Measurements from ENCODE around the gene MIDN. TPM values are rescaled to one million over a fixed set of nuclear protein-coding genes. Genes with fewer than 3 reads are reported as not detected.

The MIDN gene
- total RNA-seq, 1 donor from 2014 or later = 170 TPM

DNA sequence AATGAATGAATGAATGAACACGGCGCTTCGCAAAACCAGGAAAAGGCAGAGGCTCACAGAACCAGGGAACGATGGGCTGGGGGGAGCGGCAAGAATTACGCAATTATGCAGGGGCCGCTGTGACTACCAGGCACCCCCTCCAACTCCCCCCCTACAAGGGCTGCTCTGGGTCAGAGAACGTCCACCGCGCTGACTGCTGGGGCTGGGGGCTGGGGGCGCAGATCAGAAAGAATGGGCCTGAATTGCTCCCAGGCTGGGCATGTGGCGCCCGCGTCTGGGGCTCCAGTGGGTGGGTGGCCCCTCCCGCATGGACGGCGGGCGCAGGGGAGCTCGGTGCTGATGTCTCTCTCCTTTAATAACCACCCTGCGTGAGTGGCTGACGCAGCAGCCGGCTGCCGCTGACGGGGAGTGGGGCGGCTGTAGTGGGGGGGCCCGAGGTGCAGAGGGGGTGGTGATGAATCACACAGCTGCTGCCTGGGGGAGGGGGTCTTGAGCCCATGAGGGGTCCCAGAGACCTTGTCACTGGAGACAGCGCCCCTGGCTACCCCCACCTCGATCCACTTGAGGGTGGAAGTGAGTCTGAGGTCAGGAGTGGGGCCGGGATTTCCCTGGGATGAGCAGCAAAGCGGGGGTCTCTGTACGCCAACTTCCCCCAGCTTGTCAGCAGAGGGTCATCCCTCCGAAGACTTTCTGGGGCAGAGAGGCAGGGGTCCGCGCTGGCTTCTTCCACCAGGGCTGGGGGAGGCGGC is 19.3 kb downstream of the MIDN start:
- no peak for DNase-seq (ENCODE audit: extremely low spot score in 2 of 2)
- intact Hi-C loops (cut with DNase I) = loop anchor here (1.0 kb wide), 1 partner anchor 19 kb away; the partner anchor contains the start of gene MIDN
- Histone ChIP-seq H3K4me1 (peaks cover 78% of the 10 kb centered on the region), H3K4me3 (peak overlapping the region; percentile 54 to 69), H3K36me3 (peaks cover 0 to 24% of the 10 kb centered on the region in 2 donors), H3K9me3 (no peaks in the 10 kb centered on the region), H3K27me3 (no peaks in the 10 kb centered on the region), H3K27ac (peak overlapping the region; percentile 99)
- TF ChIP-seq POLR2AphosphoS5 (IDR thresholded peaks at IDR 0.05; ENCODE audit: insufficient read depth in 1 of 2, low read depth in 1 of 2) (no peak), POLR2A (IDR thresholded peaks at IDR 0.05) (no peak), CTCF (IDR thresholded peaks at IDR 0.05) (no peak)

DNA sequence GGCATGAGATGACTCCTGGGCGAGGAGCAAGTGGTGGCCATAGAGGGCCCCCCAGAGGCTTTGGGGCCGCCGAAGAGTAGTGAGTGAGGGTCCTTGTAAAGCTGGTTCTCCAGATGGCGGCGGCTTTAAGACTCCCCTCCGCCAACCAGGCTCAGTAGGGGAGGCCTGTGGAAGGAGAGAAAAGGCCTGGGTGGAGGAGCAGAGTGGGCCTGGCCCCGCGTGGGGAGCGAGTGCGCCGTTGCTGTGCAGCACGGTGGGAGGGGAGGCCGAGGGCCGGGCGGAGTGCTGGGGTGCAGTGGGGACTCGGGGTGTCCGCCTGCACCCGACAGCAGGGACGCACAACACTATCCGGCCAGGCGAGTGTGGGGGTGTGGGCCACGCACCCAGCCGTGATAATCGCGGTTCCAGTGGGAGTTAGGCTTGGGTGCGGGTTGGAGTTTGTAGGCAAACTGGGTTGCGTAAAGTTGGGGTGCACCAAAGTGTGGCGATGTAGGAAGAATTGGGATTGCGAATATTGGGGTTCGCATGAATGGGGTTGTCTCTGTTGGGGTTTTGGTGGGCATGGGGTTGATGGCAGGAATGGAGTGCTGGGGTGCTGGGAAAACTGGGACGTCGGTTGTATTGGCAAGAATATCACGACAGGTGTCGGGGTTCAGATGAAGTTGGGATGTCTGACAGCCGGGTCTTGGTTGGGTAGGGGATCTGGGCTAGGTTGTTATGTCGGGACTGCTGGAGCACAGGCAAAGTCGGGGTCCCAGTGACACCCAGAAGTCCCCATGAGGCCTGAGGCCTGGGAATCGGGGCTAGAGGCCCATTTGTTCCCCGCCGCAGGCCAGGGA is 20.1 kb downstream of the MIDN start:
- Histone ChIP-seq H3K27me3 (no peaks in the 10 kb centered on the region), H3K27ac (peak overlapping the region; percentile 99), H3K4me3 (peak overlapping the region; percentile 7 to 63), H3K9me3 (no peaks in the 10 kb centered on the region), H3K36me3 (peaks cover 0 to 32% of the 10 kb centered on the region in 2 donors), H3K4me1 (peaks cover 78% of the 10 kb centered on the region)
- intact Hi-C loops (cut with DNase I) = no loop called here
- DNase-seq (ENCODE audit: extremely low spot score in 2 of 2) = peak in 1 of 2 donors; percentile 92
- TF ChIP-seq POLR2AphosphoS5 (IDR thresholded peaks at IDR 0.05; ENCODE audit: insufficient read depth in 1 of 2, low read depth in 1 of 2) = no peak
- TF ChIP-seq POLR2A (IDR thresholded peaks at IDR 0.05) = no peak
- TF ChIP-seq CTCF (IDR thresholded peaks at IDR 0.05) = peak in 1 of 3 experiments; percentile 7

GRCh38 chr19:1269065-1269477 is 20.7 kb downstream of the MIDN start, which contains the start of gene CIRBP:
CIRBP (plus strand) TSS chr19:1269332; CDS start chr19:1270934, 1,602 bp downstream.
- Histone ChIP-seq H3K27me3 (no peaks in the 10 kb centered on the region), H3K4me1 (peaks cover 84% of the 10 kb centered on the region), H3K9me3 (no peaks in the 10 kb centered on the region), H3K36me3 (peaks cover 0 to 38% of the 10 kb centered on the region in 2 donors), H3K27ac (peak within 1 kb of the TSS; percentile 99), H3K4me3 (peak within 1 kb of the TSS; percentile 63 to 94)
- TF ChIP-seq CTCF (IDR thresholded peaks at IDR 0.05) (no peak), POLR2AphosphoS5 (IDR thresholded peaks at IDR 0.05; ENCODE audit: insufficient read depth in 1 of 2, low read depth in 1 of 2) (peak; percentile 78 to 98), POLR2A (IDR thresholded peaks at IDR 0.05) (peak; percentile 45 to 99)
- intact Hi-C loops (cut with DNase I) = no loop called here
- DNase-seq (ENCODE audit: extremely low spot score in 2 of 2) = peak in 1 of 2 donors; percentile 100

GRCh38 chr19:1269478-1270212 is 21.3 kb downstream of the MIDN start:
- peak in 1 of 2 donors; percentile 96 for DNase-seq (ENCODE audit: extremely low spot score in 2 of 2)
- H3K27me3 ChIP-seq = no peaks in the 10 kb centered on the region
- peak overlapping the region; percentile 63 to 94 for H3K4me3 ChIP-seq
- peaks cover 89% of the 10 kb centered on the region for H3K4me1 ChIP-seq
- intact Hi-C loops (cut with DNase I) = loop anchor here (10.0 kb wide), 2 partner anchors 115 to 175 kb away; partner anchors contain the start of gene NDUFS7
- H3K27ac ChIP-seq = peak overlapping the region; percentile 99
- peaks cover 0 to 44% of the 10 kb centered on the region in 2 donors for H3K36me3 ChIP-seq
- TF ChIP-seq CTCF (IDR thresholded peaks at IDR 0.05) = peak in 1 of 3 experiments; percentile 8
- TF ChIP-seq POLR2AphosphoS5 (IDR thresholded peaks at IDR 0.05; ENCODE audit: insufficient read depth in 1 of 2, low read depth in 1 of 2) = no peak
- no peaks in the 10 kb centered on the region for H3K9me3 ChIP-seq

All from vagina (tissue), 2 donors.